Measurements from ENCODE around the gene FN1.

The FN1 gene

GRCh38 chr2:215441560-215442400 lies 5.9 kb upstream of the FN1 start:
- DNase-seq (ENCODE audit: low read depth), result no peak

GRCh38 chr2:215439980-215440512 lies 4.2 kb upstream of the FN1 start:
- no peak for DNase-seq (ENCODE audit: low read depth)

- no peak for DNase-seq (ENCODE audit: low read depth)
Measured at GRCh38 chr2:215439404-215439803, 3.5 kb upstream of the FN1 start.

DNA sequence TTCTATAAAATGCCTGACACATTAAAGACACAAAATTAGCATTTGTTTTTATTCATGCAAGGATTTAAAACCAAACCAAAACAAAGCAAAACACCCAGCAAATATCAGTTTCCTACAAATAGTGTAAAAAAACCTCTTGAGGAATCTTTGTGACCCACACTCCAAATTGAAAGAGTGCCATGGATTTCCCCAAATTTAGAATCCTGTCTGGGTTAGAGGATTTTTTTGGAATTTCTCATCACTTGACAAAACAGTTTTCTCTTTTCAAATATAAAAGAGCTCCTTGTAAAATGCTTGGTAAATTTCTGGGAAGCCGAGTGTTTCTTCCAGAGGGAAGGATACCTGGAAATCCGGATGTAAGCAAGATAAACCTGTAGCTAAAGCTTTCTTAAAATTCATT lies 1.7 kb upstream of the FN1 start:
- DNase-seq (ENCODE audit: low read depth), result no peak

DNA sequence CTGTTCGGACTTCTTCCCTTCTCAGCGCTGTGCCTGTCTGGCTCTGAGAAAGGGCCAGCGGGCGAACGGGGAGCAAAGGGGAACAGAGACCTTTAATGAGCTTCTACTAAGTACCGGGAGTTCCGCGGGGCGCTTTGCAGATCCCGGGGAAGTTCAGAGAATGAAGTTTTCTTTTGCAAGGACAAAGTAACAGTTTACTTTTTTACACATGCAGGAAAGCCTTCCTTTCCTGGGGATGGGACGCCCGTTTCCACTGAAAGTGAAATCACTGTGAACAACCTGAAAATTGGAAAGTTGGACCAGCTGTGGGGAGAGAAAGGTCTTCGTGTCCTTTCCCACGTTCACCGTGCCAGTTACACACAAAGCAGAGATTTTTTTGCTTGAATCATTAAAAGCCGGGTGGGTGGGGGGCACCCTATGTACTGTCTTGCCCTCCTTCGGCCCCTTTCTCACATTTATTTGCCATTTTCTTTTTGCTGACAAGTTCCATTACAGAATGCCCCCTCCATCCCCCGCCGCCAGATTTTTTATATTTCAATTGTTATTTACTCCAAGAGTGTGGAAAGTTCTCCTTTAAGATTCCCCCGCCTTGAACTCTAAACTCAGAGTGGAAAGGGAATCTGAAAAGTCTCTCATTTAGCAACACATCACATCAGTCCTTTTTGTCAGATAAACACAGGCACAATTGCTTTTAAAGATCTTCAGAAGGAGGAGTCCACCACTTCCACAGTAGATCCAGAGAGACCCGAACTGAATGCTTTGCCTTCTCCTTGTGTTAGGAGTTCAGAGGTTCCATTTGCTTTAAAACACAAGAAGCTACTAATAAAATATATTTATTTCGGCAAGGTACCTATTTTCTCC lies 1.1 kb upstream of the FN1 start:
- no peak for DNase-seq (ENCODE audit: low read depth)

- no peak for DNase-seq (ENCODE audit: low read depth)
Measured at GRCh38 chr2:215435280-215435869, 493 bp downstream of the FN1 start.

- no peak for DNase-seq (ENCODE audit: low read depth)
Measured at GRCh38 chr2:215434447-215435279, 1.2 kb downstream of the FN1 start.

DNA sequence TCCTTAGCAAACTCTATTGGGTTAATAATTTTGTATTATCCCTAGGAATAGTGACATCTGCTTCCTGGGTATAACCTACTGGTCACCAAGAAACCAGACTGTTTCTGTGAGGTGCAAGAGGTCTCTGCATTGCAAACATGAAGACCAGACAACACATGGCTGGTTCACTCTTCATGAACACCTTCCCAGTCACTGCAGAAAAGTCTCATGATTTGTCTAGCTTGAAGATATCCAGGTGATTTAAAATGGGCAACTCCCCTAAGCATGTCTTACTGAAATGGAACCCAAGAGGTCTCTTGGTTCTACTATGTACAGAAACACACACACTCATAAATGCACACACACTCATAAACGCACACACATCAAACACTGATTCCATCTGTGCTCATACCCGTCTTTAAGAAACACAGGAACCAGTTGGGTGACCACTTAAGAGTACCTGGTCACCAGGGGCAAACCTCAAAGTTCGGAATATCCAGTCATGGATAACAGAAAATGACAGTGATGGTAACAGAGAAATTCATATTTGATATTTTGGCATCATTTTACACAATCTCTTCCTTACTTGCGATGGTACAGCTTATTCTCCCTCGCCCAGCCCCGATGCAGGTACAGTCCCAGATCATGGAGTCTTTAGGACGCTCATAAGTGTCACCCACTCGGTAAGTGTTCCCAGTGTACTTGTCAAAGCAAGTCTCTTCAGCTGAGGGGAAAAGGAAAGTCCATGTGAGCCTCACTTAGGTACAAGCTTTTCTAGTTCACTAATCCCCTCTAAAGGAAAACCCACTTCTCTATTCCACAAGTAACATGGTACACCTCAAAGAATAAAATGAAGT lies 2.9 kb downstream of the FN1 start:
- no peak for DNase-seq (ENCODE audit: low read depth)

DNA sequence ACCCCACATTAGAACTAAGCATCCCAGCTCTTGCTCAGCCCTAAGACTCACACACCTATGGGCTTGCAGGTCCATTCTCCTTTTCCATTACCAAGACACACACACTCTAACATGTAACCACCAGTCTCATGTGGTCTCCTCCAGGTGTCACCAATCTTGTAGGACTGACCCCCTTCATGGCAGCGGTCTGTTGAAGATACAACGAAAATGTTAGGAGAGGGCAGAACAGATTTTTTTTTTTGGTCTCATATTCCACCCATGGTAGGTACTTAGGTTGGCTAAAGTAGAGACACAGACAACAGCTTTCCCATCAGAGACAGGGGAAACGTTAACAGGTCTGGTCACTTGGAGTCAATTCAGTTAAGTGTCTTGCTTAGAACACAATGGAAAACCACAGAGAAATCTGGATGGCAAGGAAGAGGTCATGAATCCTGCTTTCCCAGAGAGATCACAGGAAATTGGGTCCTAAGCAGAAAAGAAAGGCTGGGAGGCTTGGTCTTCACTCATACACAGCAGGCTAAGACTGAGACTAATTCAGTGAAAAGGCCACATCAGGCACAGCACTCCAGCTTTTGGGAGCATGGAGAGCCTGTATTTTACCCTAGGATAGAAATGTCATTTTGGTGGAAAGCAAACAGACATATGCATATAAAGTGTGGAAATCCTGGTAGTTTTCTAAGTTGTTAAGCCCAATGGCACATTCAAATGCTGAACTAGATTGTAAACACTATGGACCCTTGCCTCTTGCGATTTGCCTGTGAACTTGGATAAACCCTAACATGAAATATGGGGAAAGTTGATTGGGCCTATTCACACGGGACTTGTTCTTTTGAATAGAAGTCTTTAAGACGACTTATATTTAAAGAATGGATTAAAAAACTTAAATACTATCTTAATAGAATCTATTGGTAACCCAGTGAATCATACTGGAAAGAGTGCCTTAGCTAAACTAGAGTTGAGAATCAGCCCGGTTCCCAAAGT lies 3.8 kb downstream of the FN1 start:
- no peak for DNase-seq (ENCODE audit: low read depth)

DNA sequence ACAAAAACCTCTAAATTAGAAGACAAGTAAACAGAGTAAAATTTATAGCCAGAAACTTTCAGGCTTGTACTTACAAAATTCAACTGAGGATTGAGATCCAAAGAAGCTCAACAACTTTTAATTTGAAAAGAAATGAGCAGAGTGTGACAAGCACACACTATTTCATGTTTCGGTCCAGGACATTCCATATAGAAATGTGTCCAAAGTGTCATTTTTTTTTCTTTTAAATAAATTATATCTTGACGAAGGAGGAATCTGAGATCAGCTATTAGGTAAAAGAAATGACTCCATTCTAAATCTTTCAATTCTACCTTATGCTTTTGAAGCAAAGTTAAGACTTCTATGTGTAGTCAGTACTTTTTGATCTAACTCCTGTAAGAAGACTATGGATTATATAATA lies 4.6 kb downstream of the FN1 start:
- DNase-seq (ENCODE audit: low read depth), result no peak

DNA sequence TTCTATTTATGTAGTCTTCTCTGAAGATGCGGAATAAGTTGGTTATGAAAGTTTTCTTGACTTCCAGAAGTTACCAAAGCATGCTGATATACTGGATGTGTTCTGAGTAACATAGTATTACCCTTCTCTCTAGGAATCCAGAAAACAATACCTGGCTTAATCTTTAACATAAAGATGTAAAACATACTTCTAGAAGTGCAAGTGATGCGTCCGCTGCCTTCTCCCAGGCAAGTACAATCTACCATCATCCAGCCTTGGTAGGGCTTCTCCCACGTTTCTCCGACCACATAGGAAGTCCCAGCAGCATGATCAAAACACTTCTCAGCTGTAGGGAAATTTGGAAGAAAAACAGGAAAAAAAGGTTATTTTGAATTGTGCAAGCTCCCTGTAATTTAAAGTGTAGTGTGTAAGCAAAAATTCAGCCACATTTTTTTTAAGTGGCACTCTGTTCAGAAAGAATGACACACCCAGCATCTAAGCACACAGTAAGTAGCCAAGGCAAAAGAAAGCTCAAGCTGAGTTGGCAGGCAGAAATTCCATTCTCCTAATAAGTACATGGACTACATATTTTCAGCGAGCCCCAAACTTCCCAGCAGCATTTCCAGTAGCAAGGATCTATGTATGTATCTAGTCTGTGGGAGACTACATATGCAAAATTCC lies 5.2 kb downstream of the FN1 start:
- DNase-seq (ENCODE audit: low read depth), result no peak

GRCh38 chr2:215429424-215429823 lies 6.4 kb downstream of the FN1 start:
- DNase-seq (ENCODE audit: low read depth), result no peak

DNA sequence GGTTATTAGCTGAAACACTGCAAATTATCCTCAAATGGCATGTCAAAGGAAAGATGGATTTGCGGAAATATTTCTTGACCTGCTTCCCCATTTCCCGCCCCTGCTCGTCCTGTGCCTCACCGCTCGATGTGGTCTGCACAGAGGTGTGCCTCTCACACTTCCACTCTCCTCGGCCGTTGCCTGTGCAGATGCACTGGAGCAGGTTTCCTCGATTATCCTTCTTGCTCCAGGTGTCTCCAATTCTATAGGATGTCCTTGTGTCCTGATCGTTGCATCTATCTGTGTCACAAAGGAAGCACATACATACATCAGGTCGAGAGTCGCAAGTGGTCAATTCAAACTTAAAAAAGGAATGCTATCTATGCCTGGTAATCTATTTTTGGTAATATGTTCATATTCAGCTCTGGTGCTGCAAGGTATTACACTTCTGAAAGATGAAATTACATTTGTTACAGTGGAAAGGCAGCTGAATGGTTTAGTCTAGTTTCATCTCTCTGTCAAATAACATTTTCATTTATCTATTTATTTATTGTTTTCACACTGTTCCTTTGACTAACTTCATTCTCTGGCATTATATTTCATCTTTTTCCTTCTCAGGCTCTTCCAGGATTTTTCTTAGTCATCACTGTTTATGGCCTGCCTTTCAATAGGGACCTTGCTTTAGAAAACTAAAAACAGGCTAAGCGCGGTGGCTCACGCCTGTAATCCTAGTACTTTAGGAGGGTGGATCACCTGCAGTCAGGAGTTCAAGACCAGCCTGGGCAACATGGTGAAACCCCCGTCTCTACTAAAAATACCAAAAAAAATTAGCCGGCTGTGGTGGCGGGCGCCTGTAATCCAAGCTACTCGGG lies 7.6 kb downstream of the FN1 start:
- no peak for DNase-seq (ENCODE audit: low read depth)

- DNase-seq (ENCODE audit: low read depth), result no peak
Measured at GRCh38 chr2:215427585-215427984, 8.3 kb downstream of the FN1 start.

- no peak for DNase-seq (ENCODE audit: low read depth)
Measured at GRCh38 chr2:215425021-215425782, 10.7 kb downstream of the FN1 start.

DNA sequence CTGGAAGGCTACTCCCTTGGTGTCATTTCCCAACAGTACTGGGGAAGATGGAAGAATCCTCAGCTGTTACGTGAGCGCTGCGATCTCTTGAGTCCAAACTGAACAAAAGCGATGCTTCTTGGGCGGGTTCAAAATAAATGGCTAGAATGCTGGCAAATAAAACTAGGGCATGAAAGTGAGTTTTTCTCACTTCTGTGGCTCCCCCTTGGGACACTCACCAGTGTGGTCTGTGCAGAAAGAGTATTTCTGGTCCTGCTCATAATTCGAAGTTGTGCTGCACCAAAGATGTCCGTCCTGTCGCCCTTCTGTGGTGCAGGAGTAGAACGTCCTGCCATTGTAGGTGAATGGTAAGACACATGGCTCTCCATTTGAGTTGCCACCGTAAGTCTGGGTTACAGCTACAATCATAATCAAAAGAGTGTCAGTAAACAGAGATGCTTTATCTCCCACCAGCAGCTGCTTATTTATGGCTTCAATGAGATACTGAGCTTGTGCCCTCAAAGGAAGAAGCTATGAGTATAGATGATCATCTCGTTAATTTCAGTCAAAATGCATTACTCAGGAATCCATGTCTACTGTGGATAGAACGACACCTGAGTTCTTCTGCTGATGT lies 11.8 kb downstream of the FN1 start:
- DNase-seq (ENCODE audit: low read depth), result no peak

GRCh38 chr2:215423234-215423633 lies 12.6 kb downstream of the FN1 start:
- no peak for DNase-seq (ENCODE audit: low read depth)

All from activated T-helper 9 cell treated with anti-CD3 and anti-CD28 coated beads, Interleukin-2, amount 50 U/mL, for 16 hours (primary cell).